ENCODE measurements around the gene AMBRA1.

The AMBRA1 gene

GRCh38 chr11:46408407-46408986, 185.3 kb downstream of the AMBRA1 start:
- no peak for DNase-seq (ENCODE audit: low read depth in 2 of 2, low spot score in 1 of 2)

- DNase-seq (ENCODE audit: low read depth in 2 of 2, low spot score in 1 of 2) = no peak
These were observed 186.2 kb downstream of the AMBRA1 start for GRCh38 chr11:46407635-46408034.

- no peak for DNase-seq (ENCODE audit: low read depth in 2 of 2, low spot score in 1 of 2)
These were observed 189.3 kb downstream of the AMBRA1 start for GRCh38 chr11:46404476-46405017.

- DNase-seq (ENCODE audit: low read depth in 2 of 2, low spot score in 1 of 2) = no peak
These were observed 190.6 kb downstream of the AMBRA1 start for GRCh38 chr11:46402957-46403902.

GRCh38 chr11:46397526-46397925, 196.3 kb downstream of the AMBRA1 start:
- DNase-seq (ENCODE audit: low read depth in 2 of 2, low spot score in 1 of 2) = no peak

- DNase-seq (ENCODE audit: low read depth in 2 of 2, low spot score in 1 of 2) = no peak
These were observed 200.1 kb downstream of the AMBRA1 start for GRCh38 chr11:46393759-46394158.

GRCh38 chr11:46393231-46393616, 200.6 kb downstream of the AMBRA1 start:
- no peak for DNase-seq (ENCODE audit: low read depth in 2 of 2, low spot score in 1 of 2)

GRCh38 chr11:46392421-46393230, 201.2 kb downstream of the AMBRA1 start:
- peak; percentile 42 to 52 for DNase-seq (ENCODE audit: low read depth in 2 of 2, low spot score in 1 of 2)

GRCh38 chr11:46391578-46392420, 202.0 kb downstream of the AMBRA1 start, which contains the start of gene CHRM4:
Gene CHRM4, minus strand, starts transcription at chr11:46391776. Its CDS starts 5,219 bp downstream, at chr11:46386557.
- no peak for DNase-seq (ENCODE audit: low read depth in 2 of 2, low spot score in 1 of 2)

GRCh38 chr11:46391186-46391577, 202.6 kb downstream of the AMBRA1 start:
- no peak for DNase-seq (ENCODE audit: low read depth in 2 of 2, low spot score in 1 of 2)

GRCh38 chr11:46390331-46391171, 203.3 kb downstream of the AMBRA1 start:
- no peak for DNase-seq (ENCODE audit: low read depth in 2 of 2, low spot score in 1 of 2)

- no peak for DNase-seq (ENCODE audit: low read depth in 2 of 2, low spot score in 1 of 2)
These were observed 204.1 kb downstream of the AMBRA1 start for GRCh38 chr11:46389450-46390330.

GRCh38 chr11:46388619-46389449, 205.0 kb downstream of the AMBRA1 start:
- no peak for DNase-seq (ENCODE audit: low read depth in 2 of 2, low spot score in 1 of 2)

- no peak for DNase-seq (ENCODE audit: low read depth in 2 of 2, low spot score in 1 of 2)
These were observed 205.8 kb downstream of the AMBRA1 start for GRCh38 chr11:46387919-46388618.

GRCh38 chr11:46387456-46387855, 206.4 kb downstream of the AMBRA1 start:
- DNase-seq (ENCODE audit: low read depth in 2 of 2, low spot score in 1 of 2) = no peak

- no peak for DNase-seq (ENCODE audit: low read depth in 2 of 2, low spot score in 1 of 2)
These were observed 207.1 kb downstream of the AMBRA1 start for GRCh38 chr11:46386674-46387073.

- DNase-seq (ENCODE audit: low read depth in 2 of 2, low spot score in 1 of 2) = no peak
These were observed 207.7 kb downstream of the AMBRA1 start for GRCh38 chr11:46386005-46386578.

All from stimulated activated CD8-positive, alpha-beta memory T cell treated with anti-CD3 and anti-CD28 coated beads, Interleukin-4, amount 100 ng/mL, for 1 hour (primary cell).